HL-60 (cell line): ENCODE results near the gene PKNOX1.
"Not testable (repeated sequence)": the region's sequence is repeated elsewhere in the genome, so short reads cannot be mapped to it uniquely, and the experiment has no call there.

Experiments
- CTCF ChIP-seq: IDR thresholded peaks from one replicate; pipeline ENCODE4 v1.5.1; 2011; ENCODE audit warnings: low read length, control low read depth, inconsistent platforms; ENCODE audit not compliant: insufficient read depth
- POLR2AphosphoS5 ChIP-seq: IDR thresholded peaks from 2 replicates; pipeline ENCODE4 v1.6.1; 2012; ENCODE audit warnings: low read depth

GRCh38 chr21:42927474-42928200 lies 46.7 kb upstream of the PKNOX1 start:
- TF ChIP-seq CTCF, POLR2AphosphoS5: not testable (repeated sequence)
